K562 (cell line): Measurements from ENCODE around the gene SDK1. TPM values are rescaled to one million over a fixed set of nuclear protein-coding genes. Genes with fewer than 3 reads are reported as not detected.

Experiments
- ATAC-seq: fragments of 200-7000 bp; cut with Tn5 transposase; 3 replicates; pipeline ENCODE4 v1.9.1; 2020; ENCODE audit warnings: moderate library complexity
- BruUV-seq: library from RNA; stranded (reverse); fragments of 400-500 nt; replicated peaks from 2 replicates; lab custom pipeline; 2021; lab: Mats Ljungman, UMichigan
- CTCF ChIA-PET: fragments of 300-600 bp; formaldehyde crosslinking; extraction: SDS; loops from one replicate; lab custom pipeline; 2021; ENCODE audit warnings: low intra/inter-chr PET ratio; lab: Yijun Ruan, JAX
- POLR2A ChIA-PET: fragments of 300-600, 350-650 bp; sonication (Branson Sonifier 250); formaldehyde crosslinking; extraction: SDS; loops from one replicate; lab custom pipeline; 2021; ENCODE audit warnings: antibody characterized with exemption, inconsistent platforms; lab: Yijun Ruan, JAX
- DNase-seq, 4 experiments: peaks; one replicate each; pipeline versions ENCODE4 v3.0.0 to v3.0.0-alpha.2; 2011 to 2018; ENCODE audit warnings: low spot score in 3 of 4, mixed read lengths in 3 of 4; ENCODE audit errors: extremely low read depth in 1 of 4
- FAIRE-seq: peaks from 2 replicates; lab custom pipeline; 2011; peaks lifted over from hg19 to GRCh38; lab: Jason Lieb, UNC
- H2AFZ ChIP-seq: 2 replicates; pipeline ENCODE4 v1.6.0; 2011; ENCODE audit warnings: low read depth, low read length, control low read depth, inconsistent platforms
- H3K27ac ChIP-seq: fragments of 200-600 bp; 3 replicates; pipeline ENCODE4 v1.8.0; 2011; ENCODE audit warnings: low read depth, mild to moderate bottlenecking, control low read depth, inconsistent platforms, low read length, moderate library complexity, mixed read lengths; ENCODE audit errors: extremely low read depth
- H3K27me3 ChIP-seq, 2 experiments: fragments of 300-600 bp in 1 of 2; 2 replicates in 1 of 2; 3 replicates in 1 of 2; pipeline versions ENCODE4 v1.6.0 to v1.8.0; 2011; ENCODE audit warnings: inconsistent platforms in 2 of 2, low read length in 2 of 2, mild to moderate bottlenecking in 1 of 2, mixed read lengths in 1 of 2, moderate library complexity in 1 of 2; ENCODE audit not compliant: control insufficient read depth in 2 of 2, insufficient read depth in 2 of 2
- H3K36me3 ChIP-seq: fragments of 300-600 bp; 3 replicates; pipeline ENCODE4 v1.8.0; 2011; ENCODE audit warnings: mild to moderate bottlenecking, low read length, inconsistent platforms; ENCODE audit not compliant: control insufficient read depth, insufficient read depth
- H3K4me1 ChIP-seq, 2 experiments: fragments of 200-600 bp in 1 of 2; replicated peaks in 1 of 2; 2 replicates in 1 of 2; 3 replicates in 1 of 2; pipeline versions ENCODE4 v1.5.1 to v1.8.0; 2011; ENCODE audit warnings: inconsistent platforms in 2 of 2, low read length in 2 of 2, mild to moderate bottlenecking in 1 of 2, mixed read lengths in 1 of 2, moderate library complexity in 1 of 2; ENCODE audit not compliant: control insufficient read depth in 2 of 2, insufficient read depth in 2 of 2
- H3K4me2 ChIP-seq: 2 replicates; pipeline ENCODE4 v1.6.1; 2011; ENCODE audit warnings: low read length, control low read depth, inconsistent platforms, mixed read lengths; ENCODE audit not compliant: insufficient read depth
- H3K4me3 ChIP-seq: fragments of 200-600 bp; sonication (generic), shearing (Covaris generic); 2 replicates; pipeline ENCODE4 v1.5.1; 2016; ENCODE audit warnings: control low read depth, inconsistent platforms
- H3K79me2 ChIP-seq: fragments of 200-600 bp; 3 replicates; pipeline ENCODE4 v1.8.0; 2011; ENCODE audit warnings: low read length, inconsistent platforms; ENCODE audit not compliant: control insufficient read depth, insufficient read depth
- H3K9ac ChIP-seq, 2 experiments: 2 replicates each; pipeline versions ENCODE4 v1.6.0 to v1.6.1; 2011; ENCODE audit warnings: low read depth in 2 of 2, low read length in 2 of 2, control low read depth in 1 of 2, inconsistent platforms in 1 of 2, mild to moderate bottlenecking in 1 of 2, mixed read lengths in 1 of 2; ENCODE audit not compliant: insufficient read depth in 1 of 2
- H3K9me1 ChIP-seq: one replicate; pipeline ENCODE4 v1.6.0; 2011; ENCODE audit warnings: inconsistent platforms, mild to moderate bottlenecking, low read length, moderate library complexity; ENCODE audit not compliant: control insufficient read depth, insufficient read depth
- H3K9me3 ChIP-seq: replicated peaks from 2 replicates; pipeline ENCODE4 v1.5.1; 2011; ENCODE audit warnings: low read depth, low read length, inconsistent platforms; ENCODE audit not compliant: control insufficient read depth, insufficient read depth
- H4K20me1 ChIP-seq: replicated peaks from 2 replicates; pipeline ENCODE4 v1.6.1; 2011; ENCODE audit warnings: low read length, inconsistent platforms, mixed read lengths; ENCODE audit not compliant: control insufficient read depth, insufficient read depth
- ARID1B ChIP-seq: fragments of 450-650 bp; IDR thresholded peaks from 2 replicates; pipeline ENCODE4 v1.6.1; 2016; ENCODE audit warnings: antibody characterized with exemption, mild to moderate bottlenecking, inconsistent platforms
- CBX3 ChIP-seq, 2 experiments: IDR thresholded peaks; 1 replicate in 1 of 2; 2 replicates in 1 of 2; pipeline ENCODE4 v1.6.1; 2012; ENCODE audit warnings: inconsistent platforms in 2 of 2, low read length in 2 of 2, borderline replicate concordance in 1 of 2, control low read depth in 1 of 2
- CHAMP1 ChIP-seq: fragments of 450-650 bp; IDR thresholded peaks from 2 replicates; pipeline ENCODE4 v1.6.1; 2016; ENCODE audit warnings: mild to moderate bottlenecking
- E2F3 ChIP-seq: fragments of 250-450 bp; sonication (Bioruptor Pico); IDR thresholded peaks from 2 replicates; pipeline ENCODE4 v1.4.0; 2020; ENCODE audit warnings: mild to moderate bottlenecking
- FOXJ2 ChIP-seq: fragments of 200-800 bp; sonication (Bioruptor generic); IDR thresholded peaks from 2 replicates; pipeline ENCODE4 v1.6.1; 2016; ENCODE audit warnings: missing genetic modification characterization, missing compliant biosample characterization
- IRF1 ChIP-seq: sonication (generic); formaldehyde crosslinking; IDR thresholded peaks from 2 replicates; pipeline ENCODE4 v1.8.0; 2022; ENCODE audit warnings: missing genetic modification reagents, mild to moderate bottlenecking, borderline replicate concordance
- KAT8 ChIP-seq: fragments of 450-650 bp; IDR thresholded peaks from 2 replicates; pipeline ENCODE4 v1.6.1; 2016; ENCODE audit warnings: low read depth, mild to moderate bottlenecking
- NCOA4 ChIP-seq: fragments of 450-650 bp; IDR thresholded peaks from 2 replicates; pipeline ENCODE4 v1.6.1; 2018; ENCODE audit warnings: mild to moderate bottlenecking; ENCODE audit not compliant: partially characterized antibody
- POLR2G ChIP-seq: fragments of 200-400 bp; formaldehyde crosslinking; IDR thresholded peaks from 2 replicates; pipeline ENCODE4 v1.6.1; 2017; ENCODE audit warnings: low read depth, mild to moderate bottlenecking, antibody characterized with exemption, low read length, moderate library complexity
- TBL1XR1 ChIP-seq, 2 experiments: IDR thresholded peaks; 2 replicates each; pipeline ENCODE4 v1.6.1; 2012; ENCODE audit warnings: improper control_type of control experiment in 2 of 2, low read length in 2 of 2, mild to moderate bottlenecking in 1 of 2
- ZEB2 ChIP-seq: fragments of 450-650 bp; IDR thresholded peaks from 2 replicates; pipeline ENCODE4 v1.6.1; 2016
- ZNF280A ChIP-seq: fragments of 450-650 bp; IDR thresholded peaks from 2 replicates; pipeline ENCODE4 v1.6.1; 2018; ENCODE audit warnings: mild to moderate bottlenecking, low read depth; ENCODE audit not compliant: partially characterized antibody
- ZNF76 ChIP-seq: fragments of 250-450 bp; sonication (Bioruptor Pico); IDR thresholded peaks from 2 replicates; pipeline ENCODE4 v1.4.0; 2020; ENCODE audit warnings: mild to moderate bottlenecking, moderate library complexity, borderline replicate concordance
- ZNF780A ChIP-seq: fragments of 250-450 bp; sonication (Bioruptor Pico); IDR thresholded peaks from 2 replicates; pipeline ENCODE4 v1.5.0; 2021; ENCODE audit warnings: mild to moderate bottlenecking
- WGBS: fragments of 100-300 bp; shearing (Covaris generic); methylation state at CpG from one replicate; pipeline ENCODE4 v1.1.6; 2016; ENCODE audit warnings: low coverage, mixed read lengths; ENCODE audit not compliant: insufficient coverage; ENCODE audit errors: missing lambda C conversion rate; 5-methylcytosine and 5-hydroxymethylcytosine counted together
- in situ Hi-C: fragments of 300-500 bp; cut with MboI; formaldehyde crosslinking; loops from 4 replicates; pipeline ENCODE4 v1.15.0; 2018; ENCODE audit warnings: inconsistent platforms, mixed read lengths
- intact Hi-C: fragments of 100-400 bp; cut with micrococcal nuclease; formaldehyde crosslinking; loops from 2 replicates; pipeline ENCODE4 v1.14.2; 2022
- polyA plus RNA-seq, 8 experiments: library from polyadenylated mRNA; depleted of rRNA in 4 of 8; stranded (reverse) in 5 of 8; unstranded in 3 of 8; fragments of >200 nt; fragmentation: Nextera tagmentation in 2 of 8; fragmentation: Illumina TruSeq in 1 of 8; extraction: Ambion mirVana in 2 of 8; extraction: Trizol in 1 of 8; gene quantifications; 2 replicates each; pipeline versions ENCODE4 v1.2.1 to v1.2.3, GENCODE V29; 2011 to 2014; ENCODE audit warnings: inconsistent platforms in 1 of 8, missing spikeins in 1 of 8
- total RNA-seq, 7 experiments: library from RNA; depleted of rRNA in 6 of 7; stranded (reverse); fragments of >200 nt in 6 of 7; fragmentation: Illumina TruSeq in 2 of 7; extraction: Trizol in 2 of 7; gene quantifications; 2 replicates each; pipeline versions ENCODE4 v1.2.1 to v1.2.3, GENCODE V29; 2011 to 2021; ENCODE audit warnings: low replicate concordance in 1 of 7
- TF ChIP-seq, protein P1 (sequence below): fragments of 450-650 bp; IDR thresholded peaks from 2 replicates; pipeline ENCODE4 v1.6.1; 2016; ENCODE audit warnings: missing biosample characterization, missing genetic modification characterization
- TF ChIP-seq, protein P2 (sequence below), 2 experiments: fragments of 200-800 bp in 1 of 2; sonication (Bioruptor generic) in 1 of 2; sonication (generic) in 1 of 2; formaldehyde crosslinking in 1 of 2; IDR thresholded peaks in 1 of 2; conservative IDR thresholded peaks in 1 of 2; 2 replicates each; pipeline versions ENCODE4 v1.5.0 to v1.6.1; 2016 to 2020; ENCODE audit warnings: missing compliant biosample characterization in 1 of 2, missing genetic modification characterization in 1 of 2, missing genetic modification reagents in 1 of 2

Gene SDK1
- total and polyA plus RNA-seq, 9 of the 15 experiments (the other 6 are each of a cell fraction or from before 2014, with no cell fraction given): 0.16 TPM; not detected in 8

DNA sequence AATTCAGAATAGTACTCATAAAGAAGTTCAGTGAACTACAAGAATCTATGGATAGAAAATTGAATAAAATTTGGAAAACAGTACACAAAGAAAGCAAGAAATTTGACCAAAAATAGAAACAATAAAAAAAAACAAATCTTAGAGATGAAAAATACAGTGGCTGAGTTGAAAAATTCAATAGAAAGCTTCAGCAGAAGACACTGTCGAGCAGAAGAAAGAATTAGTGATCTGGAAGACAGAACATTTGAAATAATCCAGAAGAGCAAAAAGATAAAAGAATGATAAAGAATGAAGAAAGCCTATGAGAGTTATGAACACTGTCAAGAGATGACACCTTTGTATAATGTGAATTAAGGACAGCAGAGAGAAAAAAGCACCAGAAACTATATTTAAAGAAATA, 480.6 kb downstream of the SDK1 start:
- POLR2A ChIA-PET: no interaction called here
- Histone ChIP-seq H3K4me3 (no peak overlapping the region), H3K9me1 (no peaks in the 10 kb centered on the region), H3K9ac (no peak overlapping the region), H3K27ac (no peak overlapping the region), H3K36me3 (no peaks in the 10 kb centered on the region), H4K20me1 (no peaks in the 10 kb centered on the region), H3K4me1 (no peaks in the 10 kb centered on the region), H3K9me3 (peaks cover 5% of the 10 kb centered on the region; the same call in 1 of the 2 replicates), H3K4me2 (no peak overlapping the region), H2AFZ (no peak overlapping the region), H3K79me2 (no peaks in the 10 kb centered on the region), H3K27me3 (no peaks in the 10 kb centered on the region; a peak in 1 of 5 replicates)
- in situ Hi-C loops (no loop called here), intact Hi-C loops (no loop called here)
- BruUV-seq: no TSS peak
- FAIRE-seq (no peak), DNase-seq (no peak), ATAC-seq (no peak)
- CTCF ChIA-PET: no interaction called here
- WGBS: 0% methylated on average over 1 of the region's 1 CpG
- TF ChIP-seq POLR2G (no peak), KAT8 (no peak), CHAMP1 (no peak), FOXJ2 (tag) (no peak), ZNF76 (CRISPR knock-in tag) (no peak), CBX3 (IDR thresholded peaks at IDR 0.05; ENCODE audit: borderline replicate concordance in 1 of 2, low read length in 2 of 2) (0 out of 3 replicates have a peak, but pooled peaks of 1 of the 2 experiments have one; percentile 19), ZEB2 (peak; percentile 48; the same call in 1 of the 2 replicates), ZNF780A (CRISPR knock-in tag) (no peak), TBL1XR1 (IDR thresholded peaks at IDR 0.05; ENCODE audit: low read length in 2 of 2) (no peak), ARID1B (no peak), NCOA4 (no peak), ZNF280A (peak; percentile 81), E2F3 (CRISPR knock-in tag) (no peak), IRF1 (no peak)
- TF ChIP-seq, protein P1, sequence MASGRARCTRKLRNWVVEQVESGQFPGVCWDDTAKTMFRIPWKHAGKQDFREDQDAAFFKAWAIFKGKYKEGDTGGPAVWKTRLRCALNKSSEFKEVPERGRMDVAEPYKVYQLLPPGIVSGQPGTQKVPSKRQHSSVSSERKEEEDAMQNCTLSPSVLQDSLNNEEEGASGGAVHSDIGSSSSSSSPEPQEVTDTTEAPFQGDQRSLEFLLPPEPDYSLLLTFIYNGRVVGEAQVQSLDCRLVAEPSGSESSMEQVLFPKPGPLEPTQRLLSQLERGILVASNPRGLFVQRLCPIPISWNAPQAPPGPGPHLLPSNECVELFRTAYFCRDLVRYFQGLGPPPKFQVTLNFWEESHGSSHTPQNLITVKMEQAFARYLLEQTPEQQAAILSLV (tag): no peak
- TF ChIP-seq, protein P2, sequence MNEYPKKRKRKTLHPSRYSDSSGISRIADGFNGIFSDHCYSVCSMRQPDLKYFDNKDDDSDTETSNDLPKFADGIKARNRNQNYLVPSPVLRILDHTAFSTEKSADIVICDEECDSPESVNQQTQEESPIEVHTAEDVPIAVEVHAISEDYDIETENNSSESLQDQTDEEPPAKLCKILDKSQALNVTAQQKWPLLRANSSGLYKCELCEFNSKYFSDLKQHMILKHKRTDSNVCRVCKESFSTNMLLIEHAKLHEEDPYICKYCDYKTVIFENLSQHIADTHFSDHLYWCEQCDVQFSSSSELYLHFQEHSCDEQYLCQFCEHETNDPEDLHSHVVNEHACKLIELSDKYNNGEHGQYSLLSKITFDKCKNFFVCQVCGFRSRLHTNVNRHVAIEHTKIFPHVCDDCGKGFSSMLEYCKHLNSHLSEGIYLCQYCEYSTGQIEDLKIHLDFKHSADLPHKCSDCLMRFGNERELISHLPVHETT (CRISPR knock-in tag; conservative IDR thresholded peaks at IDR 0.05 in 1 of 2, IDR thresholded peaks at IDR 0.05 in 1 of 2): no peak
